ENCODE data around the gene TSFM. TPM values are rescaled to one million over a fixed set of nuclear protein-coding genes. Genes with fewer than 3 reads are reported as not detected.

The TSFM gene
- total and polyA plus RNA-seq, 9 of the 15 experiments (the other 6 are each of a cell fraction or from before 2014, with no cell fraction given), result 44.6 to 198 (median 60.2) TPM

GRCh38 chr12:57762463-57762862 is 20.1 kb upstream of the TSFM start:
- H3K79me2 ChIP-seq (ENCODE audit: control insufficient read depth, insufficient read depth, low read length), result no peaks in the 10 kb centered on the region
- no peak overlapping the region for H3K9ac ChIP-seq (ENCODE audit: insufficient read depth in 1 of 2, low read depth in 2 of 2, low read length in 2 of 2)
- no peaks in the 10 kb centered on the region for H3K9me3 ChIP-seq (replicated peaks; ENCODE audit: control insufficient read depth, insufficient read depth, low read depth, low read length)
- no peak overlapping the region for H3K27ac ChIP-seq (ENCODE audit: extremely low read depth, low read depth, low read length)
- intact Hi-C loops (cut with micrococcal nuclease) (no loop called here), in situ Hi-C loops (cut with MboI) (no loop called here)
- DNase-seq (ENCODE audit: extremely low read depth in 1 of 4, low spot score in 3 of 4) (no peak), FAIRE-seq (no peak), ATAC-seq (no peak)
- peaks cover 7 to 32% of the 10 kb centered on the region in 2 experiments for H3K4me1 ChIP-seq (replicated peaks in 1 of 2; ENCODE audit: control insufficient read depth in 2 of 2, insufficient read depth in 2 of 2, low read length in 2 of 2)
- no peaks in the 10 kb centered on the region for H4K20me1 ChIP-seq (replicated peaks; ENCODE audit: control insufficient read depth, insufficient read depth, low read length)
- no peak overlapping the region for H3K4me2 ChIP-seq (ENCODE audit: insufficient read depth, low read length)
- H3K27me3 ChIP-seq (ENCODE audit: control insufficient read depth in 2 of 2, insufficient read depth in 2 of 2, low read length in 2 of 2), result no peaks in the 10 kb centered on the region
- H3K4me3 ChIP-seq, result no peak overlapping the region
- TF ChIP-seq MBD2 (IDR thresholded peaks at IDR 0.05; ENCODE audit: borderline replicate concordance, low read depth) (no peak), U2AF2 (optimal IDR thresholded peaks at IDR 0.05; ENCODE audit: low read depth, low read length) (no peak), ZBTB11 (CRISPR knock-in tag; IDR thresholded peaks at IDR 0.05) (no peak), E2F3 (CRISPR knock-in tag; IDR thresholded peaks at IDR 0.05) (no peak), PURB (CRISPR knock-in tag; IDR thresholded peaks at IDR 0.05; ENCODE audit: low read depth) (no peak), DEAF1 (CRISPR knock-in tag; IDR thresholded peaks at IDR 0.05) (no peak)
- no TSS peak for BruUV-seq (replicated peaks)
- peaks cover 14% of the 10 kb centered on the region; the same call in 2 of the 3 replicates for H3K36me3 ChIP-seq (ENCODE audit: control insufficient read depth, insufficient read depth, low read length)
- ChIA-PET CTCF (ENCODE audit: low intra/inter-chr PET ratio) (no interaction called here), POLR2A (interaction anchor here (0.7 kb wide), 1 partner anchor 17 kb away, joined by 3 read pairs; no protein-coding TSS in a partner anchor)
- 56% methylated on average over 2 of the region's 2 CpGs for WGBS (ENCODE audit: insufficient coverage, low coverage, missing lambda C conversion rate)
- H2AFZ ChIP-seq (ENCODE audit: low read depth, low read length), result no peak overlapping the region
- H3K9me1 ChIP-seq (ENCODE audit: control insufficient read depth, insufficient read depth, low read length), result no peaks in the 10 kb centered on the region

Measured in K562 (cell line).